ENCODE data around the gene HPCAL1.

- TF ChIP-seq, protein P1, sequence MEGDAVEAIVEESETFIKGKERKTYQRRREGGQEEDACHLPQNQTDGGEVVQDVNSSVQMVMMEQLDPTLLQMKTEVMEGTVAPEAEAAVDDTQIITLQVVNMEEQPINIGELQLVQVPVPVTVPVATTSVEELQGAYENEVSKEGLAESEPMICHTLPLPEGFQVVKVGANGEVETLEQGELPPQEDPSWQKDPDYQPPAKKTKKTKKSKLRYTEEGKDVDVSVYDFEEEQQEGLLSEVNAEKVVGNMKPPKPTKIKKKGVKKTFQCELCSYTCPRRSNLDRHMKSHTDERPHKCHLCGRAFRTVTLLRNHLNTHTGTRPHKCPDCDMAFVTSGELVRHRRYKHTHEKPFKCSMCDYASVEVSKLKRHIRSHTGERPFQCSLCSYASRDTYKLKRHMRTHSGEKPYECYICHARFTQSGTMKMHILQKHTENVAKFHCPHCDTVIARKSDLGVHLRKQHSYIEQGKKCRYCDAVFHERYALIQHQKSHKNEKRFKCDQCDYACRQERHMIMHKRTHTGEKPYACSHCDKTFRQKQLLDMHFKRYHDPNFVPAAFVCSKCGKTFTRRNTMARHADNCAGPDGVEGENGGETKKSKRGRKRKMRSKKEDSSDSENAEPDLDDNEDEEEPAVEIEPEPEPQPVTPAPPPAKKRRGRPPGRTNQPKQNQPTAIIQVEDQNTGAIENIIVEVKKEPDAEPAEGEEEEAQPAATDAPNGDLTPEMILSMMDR (IDR thresholded peaks at IDR 0.05; ENCODE audit: insufficient read depth, low read length, poor library complexity, severe bottlenecking), result no peak
- no peak for TF ChIP-seq EZH2phosphoT487 (conservative IDR thresholded peaks at IDR 0.05; ENCODE audit: low read length)
These were observed 170.5 kb downstream of the HPCAL1 start for GRCh38 chr2:10473121-10473756.

All from SU-DHL-6 (cell line).